Measurements from ENCODE around the gene CACNA1F.

- TF ChIP-seq POLR2A (IDR thresholded peaks at IDR 0.05) = no peak
- TF ChIP-seq, protein P1, sequence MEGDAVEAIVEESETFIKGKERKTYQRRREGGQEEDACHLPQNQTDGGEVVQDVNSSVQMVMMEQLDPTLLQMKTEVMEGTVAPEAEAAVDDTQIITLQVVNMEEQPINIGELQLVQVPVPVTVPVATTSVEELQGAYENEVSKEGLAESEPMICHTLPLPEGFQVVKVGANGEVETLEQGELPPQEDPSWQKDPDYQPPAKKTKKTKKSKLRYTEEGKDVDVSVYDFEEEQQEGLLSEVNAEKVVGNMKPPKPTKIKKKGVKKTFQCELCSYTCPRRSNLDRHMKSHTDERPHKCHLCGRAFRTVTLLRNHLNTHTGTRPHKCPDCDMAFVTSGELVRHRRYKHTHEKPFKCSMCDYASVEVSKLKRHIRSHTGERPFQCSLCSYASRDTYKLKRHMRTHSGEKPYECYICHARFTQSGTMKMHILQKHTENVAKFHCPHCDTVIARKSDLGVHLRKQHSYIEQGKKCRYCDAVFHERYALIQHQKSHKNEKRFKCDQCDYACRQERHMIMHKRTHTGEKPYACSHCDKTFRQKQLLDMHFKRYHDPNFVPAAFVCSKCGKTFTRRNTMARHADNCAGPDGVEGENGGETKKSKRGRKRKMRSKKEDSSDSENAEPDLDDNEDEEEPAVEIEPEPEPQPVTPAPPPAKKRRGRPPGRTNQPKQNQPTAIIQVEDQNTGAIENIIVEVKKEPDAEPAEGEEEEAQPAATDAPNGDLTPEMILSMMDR (IDR thresholded peaks at IDR 0.05) = no peak
Measured at GRCh38 chrX:49167740-49168108, 65.4 kb downstream of the CACNA1F start.
